LNCaP clone FGC (cell line): ENCODE data around the gene FRMD6.

Source experiments
- DNase-seq: peaks from one replicate; pipeline ENCODE4 v3.0.0-alpha.2; 2011; ENCODE audit warnings: low read depth
- H3K4me3 ChIP-seq: 2 replicates; pipeline ENCODE4 v1.5.1; 2011; ENCODE audit warnings: mild to moderate bottlenecking, low read depth, low read length, control low read depth
- TF ChIP-seq, protein P1 (sequence below): IDR thresholded peaks from 2 replicates; pipeline ENCODE4 v1.5.1; 2012; ENCODE audit warnings: mild to moderate bottlenecking; ENCODE audit not compliant: control insufficient read depth, insufficient read depth; ENCODE audit errors: extremely low read depth

The FRMD6 gene

DNA sequence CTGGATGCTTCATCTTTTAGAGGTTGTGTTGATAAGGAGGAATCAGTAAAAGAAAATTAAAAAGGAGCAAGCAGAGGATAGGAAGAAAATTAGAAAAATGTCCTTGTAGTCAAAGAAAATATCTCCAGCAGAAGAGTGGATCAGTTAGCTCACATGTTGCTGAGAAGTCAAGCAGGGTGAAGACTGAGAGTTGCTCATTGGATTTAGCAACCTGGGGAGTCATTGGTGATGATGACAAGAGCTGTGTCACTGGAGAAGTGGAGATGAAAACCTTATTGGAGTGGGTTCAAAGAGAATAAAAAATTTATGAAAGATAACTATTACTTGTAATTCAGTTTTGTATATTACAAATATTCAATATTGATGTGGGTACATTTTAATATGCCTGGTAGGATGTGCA lies 9.8 kb downstream of the FRMD6 start:
- TF ChIP-seq, protein P1, sequence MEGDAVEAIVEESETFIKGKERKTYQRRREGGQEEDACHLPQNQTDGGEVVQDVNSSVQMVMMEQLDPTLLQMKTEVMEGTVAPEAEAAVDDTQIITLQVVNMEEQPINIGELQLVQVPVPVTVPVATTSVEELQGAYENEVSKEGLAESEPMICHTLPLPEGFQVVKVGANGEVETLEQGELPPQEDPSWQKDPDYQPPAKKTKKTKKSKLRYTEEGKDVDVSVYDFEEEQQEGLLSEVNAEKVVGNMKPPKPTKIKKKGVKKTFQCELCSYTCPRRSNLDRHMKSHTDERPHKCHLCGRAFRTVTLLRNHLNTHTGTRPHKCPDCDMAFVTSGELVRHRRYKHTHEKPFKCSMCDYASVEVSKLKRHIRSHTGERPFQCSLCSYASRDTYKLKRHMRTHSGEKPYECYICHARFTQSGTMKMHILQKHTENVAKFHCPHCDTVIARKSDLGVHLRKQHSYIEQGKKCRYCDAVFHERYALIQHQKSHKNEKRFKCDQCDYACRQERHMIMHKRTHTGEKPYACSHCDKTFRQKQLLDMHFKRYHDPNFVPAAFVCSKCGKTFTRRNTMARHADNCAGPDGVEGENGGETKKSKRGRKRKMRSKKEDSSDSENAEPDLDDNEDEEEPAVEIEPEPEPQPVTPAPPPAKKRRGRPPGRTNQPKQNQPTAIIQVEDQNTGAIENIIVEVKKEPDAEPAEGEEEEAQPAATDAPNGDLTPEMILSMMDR, result no peak
- no peak for DNase-seq
- no peak overlapping the region for H3K4me3 ChIP-seq

DNA sequence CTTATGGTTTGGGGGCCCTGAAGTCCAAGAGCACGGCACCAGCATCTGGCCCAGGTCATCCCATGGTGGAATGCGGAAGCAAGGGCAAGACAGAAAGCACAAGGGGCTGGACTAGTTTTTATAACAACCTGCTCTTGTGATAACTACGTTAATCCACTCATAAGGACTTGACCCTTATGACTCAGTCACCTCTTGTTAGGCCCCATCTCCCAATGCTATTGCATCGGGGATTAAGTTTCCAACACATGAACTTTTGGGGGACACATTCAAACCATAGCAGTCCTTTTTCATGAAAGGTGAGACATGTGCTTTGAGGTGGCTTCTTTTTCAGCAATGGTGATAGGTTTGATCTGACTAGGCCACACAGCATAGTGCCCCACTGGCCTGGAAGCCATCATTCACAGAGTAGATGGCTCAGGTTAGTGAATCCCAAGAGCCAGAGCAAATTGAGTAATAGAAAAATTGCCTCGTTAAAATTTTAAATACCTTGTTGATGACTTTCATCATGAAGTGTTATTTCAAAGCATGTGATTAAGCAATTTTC lies 12.1 kb downstream of the FRMD6 start:
- TF ChIP-seq, protein P1, result no peak
- no peak overlapping the region for H3K4me3 ChIP-seq
- DNase-seq, result no peak

DNA sequence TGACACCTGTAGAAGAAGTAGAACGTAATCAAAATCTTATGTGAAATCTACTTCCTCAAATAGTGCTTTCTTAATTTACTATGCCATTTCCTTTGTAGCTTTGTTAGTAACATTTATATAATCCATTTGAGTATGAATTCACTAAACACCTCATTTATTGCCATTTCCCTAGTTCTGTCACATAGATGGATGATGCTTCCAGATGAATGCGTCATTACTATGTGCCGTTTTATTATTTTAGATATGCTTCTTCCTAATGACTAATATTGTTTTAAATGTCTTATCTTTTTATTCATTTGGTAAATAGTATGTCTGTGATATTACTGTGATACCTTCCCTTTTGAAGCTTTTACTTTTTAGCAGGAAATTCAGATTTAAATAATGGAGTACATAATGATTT lies 14.4 kb downstream of the FRMD6 start:
- no peak overlapping the region for H3K4me3 ChIP-seq
- DNase-seq, result no peak
- TF ChIP-seq, protein P1, result no peak

DNA sequence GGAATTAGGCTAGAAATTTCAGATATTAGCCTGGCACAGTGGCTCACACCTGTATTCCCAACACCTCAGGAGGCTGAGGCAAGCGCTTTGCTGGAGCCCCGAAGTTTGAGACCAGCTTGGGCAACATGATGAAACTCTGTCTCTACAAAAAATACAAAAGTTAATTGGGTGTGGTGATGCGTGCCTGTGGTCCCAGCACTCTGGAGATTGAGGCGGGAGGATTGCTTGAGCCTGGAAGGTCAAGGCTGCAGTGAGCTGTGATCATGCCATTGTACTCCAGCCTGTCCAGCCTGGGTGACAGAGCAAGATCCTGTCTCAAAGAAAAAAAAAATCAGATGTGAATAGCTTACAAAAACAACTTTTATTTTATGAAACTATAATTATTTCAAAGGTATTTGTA lies 15.1 kb downstream of the FRMD6 start:
- H3K4me3 ChIP-seq, result no peak overlapping the region
- TF ChIP-seq, protein P1, result no peak
- DNase-seq, result no peak

DNA sequence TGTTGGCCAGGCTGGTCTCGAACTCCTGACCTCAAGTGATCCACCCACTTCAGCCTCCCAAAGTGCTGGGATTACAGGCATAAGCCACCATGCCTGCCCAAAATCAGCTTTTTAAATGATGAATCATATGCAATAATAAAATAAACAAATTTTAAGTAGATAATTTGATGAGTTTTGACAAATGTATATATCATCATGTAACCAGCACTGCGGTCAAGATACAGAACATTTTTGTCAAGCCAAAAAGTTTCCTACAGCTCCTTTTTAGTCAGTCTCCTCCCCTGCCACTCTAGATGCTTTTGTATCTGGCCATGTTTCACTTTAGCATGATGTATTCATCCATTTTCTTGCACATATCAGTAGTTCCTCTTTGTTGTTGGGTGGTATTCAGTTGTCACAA lies 17.2 kb downstream of the FRMD6 start:
- TF ChIP-seq, protein P1, result no peak
- no peak for DNase-seq
- H3K4me3 ChIP-seq, result no peak overlapping the region

DNA sequence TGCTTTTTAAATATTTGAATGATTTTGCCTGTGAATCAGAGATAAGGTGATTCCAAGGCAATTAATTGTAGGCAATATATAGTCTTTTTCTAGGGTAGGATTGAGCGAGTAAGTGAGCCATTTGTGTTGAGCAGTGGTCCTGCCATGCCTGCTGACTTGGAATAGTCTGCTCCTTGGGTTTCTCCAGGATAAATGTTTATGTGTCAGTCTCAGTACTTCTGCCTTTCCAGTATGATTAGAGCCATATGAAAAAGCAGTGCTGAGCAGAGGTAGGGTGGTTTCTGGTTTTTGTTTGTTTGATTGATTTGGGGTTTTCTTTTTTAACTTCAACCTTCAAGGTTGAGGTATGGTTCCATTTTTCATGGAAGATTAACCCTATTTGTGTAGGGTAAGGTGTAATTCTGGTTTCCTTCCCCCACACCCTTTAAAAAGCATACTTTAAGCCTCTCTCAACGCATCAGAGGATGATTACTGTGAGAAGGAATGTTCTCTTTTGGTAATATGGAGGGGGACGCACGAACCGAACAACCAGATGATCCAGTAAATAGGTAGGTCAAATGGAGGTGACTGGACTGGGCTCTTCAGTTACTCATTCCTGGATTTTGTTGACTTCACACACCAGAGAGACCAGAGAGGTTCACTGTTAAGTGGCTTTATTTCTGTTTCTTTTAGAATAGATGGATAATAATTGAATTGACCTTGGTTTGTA lies 22.7 kb downstream of the FRMD6 start:
- no peak for DNase-seq
- no peak overlapping the region for H3K4me3 ChIP-seq
- TF ChIP-seq, protein P1, result no peak

DNA sequence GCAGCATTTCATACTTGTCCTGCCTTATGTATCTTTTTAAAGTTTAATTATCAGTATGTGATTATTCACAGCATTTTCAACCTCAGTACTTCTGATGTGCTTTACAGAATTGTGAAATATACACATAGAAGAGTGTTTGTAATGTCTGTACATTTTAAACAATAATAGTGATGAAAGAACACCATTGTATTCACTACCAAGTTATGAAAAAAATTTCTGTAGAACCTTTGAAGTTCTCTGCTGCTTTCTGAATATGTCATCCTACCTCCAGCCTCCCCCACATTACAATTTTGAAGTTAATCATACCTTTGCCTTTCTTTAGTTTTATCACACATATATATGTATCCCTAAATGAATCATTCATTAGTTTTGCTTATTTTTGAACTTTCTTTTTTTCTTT lies 24.8 kb downstream of the FRMD6 start:
- TF ChIP-seq, protein P1, result no peak
- DNase-seq, result no peak

More for the DNA sequence above, 24.8 kb downstream of the FRMD6 start:
- no peak overlapping the region for H3K4me3 ChIP-seq
